Hepatocyte (in vitro differentiated cells): ENCODE results near the gene RBM28.

ENCODE experiments used
- EZH2 ChIP-seq: fragments of 200-600 bp; sonication (generic); IDR thresholded peaks from 2 replicates; pipeline ENCODE4 v1.6.1; 2016; ENCODE audit warnings: antibody characterized with exemption, mild to moderate bottlenecking, borderline replicate concordance
- EZH2phosphoT487 ChIP-seq: fragments of 200-600 bp; sonication (generic); IDR thresholded peaks from one replicate; pipeline ENCODE4 v1.6.1; 2018; ENCODE audit warnings: antibody characterized with exemption, mild to moderate bottlenecking, low read depth, moderate library complexity; ENCODE audit not compliant: unreplicated experiment, severe bottlenecking
- TF ChIP-seq, protein P1 (sequence below): fragments of 200-600 bp; sonication (generic); IDR thresholded peaks from 2 replicates; pipeline ENCODE4 v1.5.1; 2016; ENCODE audit warnings: antibody characterized with exemption, mild to moderate bottlenecking; ENCODE audit not compliant: poor library complexity

- TF ChIP-seq EZH2 (no peak), EZH2phosphoT487 (no peak)
- TF ChIP-seq, protein P1, sequence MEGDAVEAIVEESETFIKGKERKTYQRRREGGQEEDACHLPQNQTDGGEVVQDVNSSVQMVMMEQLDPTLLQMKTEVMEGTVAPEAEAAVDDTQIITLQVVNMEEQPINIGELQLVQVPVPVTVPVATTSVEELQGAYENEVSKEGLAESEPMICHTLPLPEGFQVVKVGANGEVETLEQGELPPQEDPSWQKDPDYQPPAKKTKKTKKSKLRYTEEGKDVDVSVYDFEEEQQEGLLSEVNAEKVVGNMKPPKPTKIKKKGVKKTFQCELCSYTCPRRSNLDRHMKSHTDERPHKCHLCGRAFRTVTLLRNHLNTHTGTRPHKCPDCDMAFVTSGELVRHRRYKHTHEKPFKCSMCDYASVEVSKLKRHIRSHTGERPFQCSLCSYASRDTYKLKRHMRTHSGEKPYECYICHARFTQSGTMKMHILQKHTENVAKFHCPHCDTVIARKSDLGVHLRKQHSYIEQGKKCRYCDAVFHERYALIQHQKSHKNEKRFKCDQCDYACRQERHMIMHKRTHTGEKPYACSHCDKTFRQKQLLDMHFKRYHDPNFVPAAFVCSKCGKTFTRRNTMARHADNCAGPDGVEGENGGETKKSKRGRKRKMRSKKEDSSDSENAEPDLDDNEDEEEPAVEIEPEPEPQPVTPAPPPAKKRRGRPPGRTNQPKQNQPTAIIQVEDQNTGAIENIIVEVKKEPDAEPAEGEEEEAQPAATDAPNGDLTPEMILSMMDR: no peak
Observed at GRCh38 chr7:128287556-128287955, 56.2 kb downstream of the RBM28 start.
